Measurements from ENCODE around the gene CCDC28A.

DNA sequence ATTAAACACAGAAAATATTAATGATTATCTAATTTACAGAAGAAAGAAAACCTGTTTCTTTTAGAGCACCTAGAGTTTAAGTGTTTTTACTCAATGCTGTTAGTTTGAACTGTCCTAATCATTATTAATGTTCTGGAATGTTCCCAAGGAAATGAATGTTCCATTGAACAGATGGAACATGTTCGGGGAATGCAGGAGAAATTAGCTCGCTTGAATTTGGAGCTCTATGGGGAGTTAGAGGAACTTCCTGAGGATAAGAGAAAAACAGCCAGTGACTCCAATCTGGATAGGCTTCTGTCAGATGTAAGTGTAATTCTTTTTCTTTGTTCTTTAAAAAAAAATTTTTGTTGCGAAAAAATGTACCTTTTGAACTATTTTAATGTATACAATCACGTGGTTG lies 11.5 kb downstream of the CCDC28A start:
- no peak for TF ChIP-seq EZH2 (IDR thresholded peaks at IDR 0.05)
- no peak for TF ChIP-seq POLR2AphosphoS5 (IDR thresholded peaks at IDR 0.05; ENCODE audit: borderline replicate concordance, low read depth, low read length)
